GM12872 (cell line): Measurements from ENCODE around the gene TPGS1.
A peak's percentile ranks its signal among the peaks of the same experiment; 100 is the strongest.

Experiments
- CTCF ChIP-seq: IDR thresholded peaks from 3 replicates; pipeline ENCODE4 v1.5.1; 2011; ENCODE audit warnings: low read depth, mild to moderate bottlenecking, low read length, moderate library complexity; ENCODE audit not compliant: insufficient read depth

The TPGS1 gene

GRCh38 chr19:501646-502045 lies 5.7 kb upstream of the TPGS1 start:
- no peak for TF ChIP-seq CTCF

DNA sequence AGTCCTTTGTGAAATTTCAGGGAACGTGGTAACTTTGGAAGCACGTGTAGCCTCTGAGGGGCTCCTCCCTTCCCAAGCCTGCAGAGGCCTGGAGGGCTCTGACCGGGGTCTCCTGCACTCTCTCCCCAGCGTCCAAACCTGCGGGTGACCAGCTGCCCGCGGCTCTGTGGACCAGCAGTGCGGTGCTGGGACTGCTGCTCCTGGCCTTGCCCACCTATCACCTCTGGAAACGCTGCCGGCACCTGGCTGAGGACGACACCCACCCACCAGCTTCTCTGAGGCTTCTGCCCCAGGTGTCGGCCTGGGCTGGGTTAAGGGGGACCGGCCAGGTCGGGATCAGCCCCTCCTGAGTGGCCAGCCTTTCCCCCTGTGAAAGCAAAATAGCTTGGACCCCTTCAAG lies 2.7 kb upstream of the TPGS1 start:
- TF ChIP-seq CTCF, result no peak

GRCh38 chr19:506404-507285 lies 652 bp upstream of the TPGS1 start:
- TF ChIP-seq CTCF, result peak; percentile 95

- TF ChIP-seq CTCF, result no peak
These were observed 1.2 kb downstream of the TPGS1 start for GRCh38 chr19:508204-509150.

- TF ChIP-seq CTCF, result peak; percentile 100
These were observed 3.4 kb downstream of the TPGS1 start for GRCh38 chr19:510606-511100.

- no peak for TF ChIP-seq CTCF
These were observed 4.0 kb downstream of the TPGS1 start for GRCh38 chr19:511101-511851.
